A549 (cell line): ENCODE measurements around the gene ZC3H4. TPM values are rescaled to one million over a fixed set of nuclear protein-coding genes. Genes with fewer than 3 reads are reported as not detected.

ENCODE experiments used
- ATAC-seq, 2 experiments: fragments of 200-7000 bp in 1 of 2; fragments of >200 bp in 1 of 2; cut with Nextera tagmentation in 1 of 2; cut with Tn5 transposase in 1 of 2; 3 replicates each; pipeline versions ENCODE4 v1.8.0 to v1.9.1; 2018 to 2020; ENCODE audit warnings: mild to moderate bottlenecking in 1 of 2, moderate library complexity in 1 of 2
- CTCF ChIA-PET: fragments of 300-600 bp; sonication (Branson Sonifier 250); formaldehyde crosslinking; extraction: SDS; loops from one replicate; lab custom pipeline; 2021; ENCODE audit warnings: antibody characterized with exemption, inconsistent platforms; lab: Yijun Ruan, JAX
- POLR2A ChIA-PET: fragments of 350-600 bp; formaldehyde crosslinking; extraction: SDS; loops from one replicate; lab custom pipeline; 2021; ENCODE audit warnings: antibody characterized with exemption, inconsistent platforms; lab: Yijun Ruan, JAX
- DNase-seq, 2 experiments: peaks; one replicate each; pipeline versions ENCODE4 v3.0.0 to v3.0.0-alpha.2; 2011 to 2016; ENCODE audit warnings: low read depth in 1 of 2, low spot score in 1 of 2
- FAIRE-seq: peaks from 2 replicates; lab custom pipeline; 2011; peaks lifted over from hg19 to GRCh38; lab: Jason Lieb, UNC
- H3K27ac ChIP-seq, 2 experiments: fragments of >200 bp; sonication (Bioruptor Twin); formaldehyde crosslinking; 3 replicates each; pipeline ENCODE4 v1.5.1; 2016 to 2017
- H3K4me1 ChIP-seq: fragments of >200 bp; sonication (Bioruptor Twin); formaldehyde crosslinking; 3 replicates; pipeline ENCODE4 v1.6.1; 2016
- H3K4me2 ChIP-seq: fragments of >200 bp; sonication (Bioruptor Twin); formaldehyde crosslinking; 3 replicates; pipeline ENCODE4 v1.6.1; 2016
- H3K4me3 ChIP-seq: fragments of >200 bp; sonication (Bioruptor Twin); formaldehyde crosslinking; 3 replicates; pipeline ENCODE4 v1.5.1; 2016
- H3K9me3 ChIP-seq: fragments of >200 bp; sonication (Bioruptor Twin); formaldehyde crosslinking; 3 replicates; pipeline ENCODE4 v1.6.1; 2016
- ATOH8 ChIP-seq: fragments of 250-450 bp; sonication (Bioruptor Pico); IDR thresholded peaks from 2 replicates; pipeline ENCODE4 v1.5.0; 2020; ENCODE audit warnings: low read depth, mild to moderate bottlenecking, moderate library complexity
- BHLHE40 ChIP-seq: IDR thresholded peaks from 2 replicates; pipeline ENCODE4 v1.6.1; 2012; ENCODE audit warnings: low read depth, low read length, inconsistent platforms
- CBX2 ChIP-seq: fragments of 200-600 bp; sonication (generic); IDR thresholded peaks from 2 replicates; pipeline ENCODE4 v1.6.1; 2016; ENCODE audit warnings: low read depth, mild to moderate bottlenecking, borderline replicate concordance
- CEBPB ChIP-seq, 2 experiments: fragments of >200 bp in 1 of 2; sonication (Bioruptor Twin) in 1 of 2; formaldehyde crosslinking in 1 of 2; IDR thresholded peaks; 2 replicates each; pipeline ENCODE4 v1.6.1; 2012 to 2016
- CHD2 ChIP-seq: fragments of 150-350 bp; IDR thresholded peaks from 2 replicates; pipeline ENCODE4 v1.6.1; 2014; ENCODE audit warnings: low read length; ENCODE audit not compliant: partially characterized antibody
- EHF ChIP-seq: fragments of 250-450 bp; sonication (Bioruptor Pico); IDR thresholded peaks from 2 replicates; pipeline ENCODE4 v1.5.0; 2020; ENCODE audit warnings: mild to moderate bottlenecking
- EHMT2 ChIP-seq: fragments of 200-600 bp; sonication (generic); IDR thresholded peaks from 2 replicates; pipeline ENCODE4 v1.6.1; 2016; ENCODE audit warnings: antibody characterized with exemption, low read depth, mild to moderate bottlenecking, moderate library complexity
- ELK1 ChIP-seq: fragments of 150-350 bp; IDR thresholded peaks from 2 replicates; pipeline ENCODE4 v1.6.1; 2014; ENCODE audit warnings: low read depth, mild to moderate bottlenecking, low read length
- EP300 ChIP-seq, 2 experiments: fragments of >200 bp; sonication (Bioruptor Twin); formaldehyde crosslinking; IDR thresholded peaks; 2 replicates in 1 of 2; 3 replicates in 1 of 2; pipeline ENCODE4 v1.6.1; 2016 to 2017
- FOSL2 ChIP-seq, 2 experiments: fragments of 450-650 bp in 1 of 2; fragments of >200 bp in 1 of 2; sonication (Bioruptor Twin) in 1 of 2; formaldehyde crosslinking; IDR thresholded peaks; 2 replicates each; pipeline versions ENCODE4 v1.5.0 to v1.6.1; 2016 to 2020; ENCODE audit warnings: mild to moderate bottlenecking in 1 of 2, moderate library complexity in 1 of 2
- FOXS1 ChIP-seq: fragments of 250-450 bp; sonication (Bioruptor Pico); IDR thresholded peaks from 2 replicates; pipeline ENCODE4 v1.5.0; 2020; ENCODE audit warnings: mild to moderate bottlenecking, moderate library complexity
- GATA3 ChIP-seq: IDR thresholded peaks from 2 replicates; pipeline ENCODE4 v1.6.1; 2012; ENCODE audit warnings: borderline replicate concordance
- HES2 ChIP-seq: fragments of >200 bp; sonication (Bioruptor Twin); formaldehyde crosslinking; IDR thresholded peaks from 2 replicates; pipeline ENCODE4 v1.6.1; 2016
- HOXA7 ChIP-seq: fragments of 250-450 bp; sonication (Bioruptor Pico); IDR thresholded peaks from 2 replicates; pipeline ENCODE4 v1.5.0; 2020; ENCODE audit warnings: mild to moderate bottlenecking, moderate library complexity
- HOXB13 ChIP-seq: fragments of 250-450 bp; sonication (Bioruptor Pico); IDR thresholded peaks from 2 replicates; pipeline ENCODE4 v1.5.0; 2020; ENCODE audit warnings: low read depth, mild to moderate bottlenecking, moderate library complexity
- JUN ChIP-seq, 2 experiments: fragments of >200 bp; sonication (Bioruptor Twin); formaldehyde crosslinking; IDR thresholded peaks; 2 replicates in 1 of 2; 3 replicates in 1 of 2; pipeline ENCODE4 v1.6.1; 2016 to 2017
- JUNB ChIP-seq: fragments of >200 bp; sonication (Bioruptor Twin); formaldehyde crosslinking; IDR thresholded peaks from 2 replicates; pipeline ENCODE4 v1.6.1; 2016
- MAFK ChIP-seq: fragments of 450-650 bp; IDR thresholded peaks from 2 replicates; pipeline ENCODE4 v1.6.1; 2014; ENCODE audit not compliant: partially characterized antibody
- MYC ChIP-seq: IDR thresholded peaks from 2 replicates; pipeline ENCODE4 v1.6.1; 2012; ENCODE audit warnings: mild to moderate bottlenecking, inconsistent platforms, low read length, improper control_type of control experiment, borderline replicate concordance
- POLR2A ChIP-seq: IDR thresholded peaks from 2 replicates; pipeline ENCODE4 v1.6.1; 2012; ENCODE audit warnings: mild to moderate bottlenecking, low read length
- RAD21 ChIP-seq, 2 experiments: fragments of >200 bp in 1 of 2; sonication (Bioruptor Twin) in 1 of 2; formaldehyde crosslinking in 1 of 2; IDR thresholded peaks in 1 of 2; conservative IDR thresholded peaks in 1 of 2; 2 replicates in 1 of 2; 3 replicates in 1 of 2; pipeline ENCODE4 v1.6.1; 2012 to 2018; ENCODE audit warnings: inconsistent platforms in 1 of 2
- RCOR1 ChIP-seq: fragments of 150-350 bp; IDR thresholded peaks from 2 replicates; pipeline ENCODE4 v1.6.1; 2014; ENCODE audit warnings: antibody characterized with exemption, low read length, low read depth
- RFX5 ChIP-seq: fragments of 450-650 bp; IDR thresholded peaks from 2 replicates; pipeline ENCODE4 v1.7.1; 2014; ENCODE audit warnings: antibody characterized with exemption, mild to moderate bottlenecking, moderate library complexity
- RNF2 ChIP-seq: fragments of 200-600 bp; sonication (generic); IDR thresholded peaks from 2 replicates; pipeline ENCODE4 v1.6.1; 2016; ENCODE audit warnings: low read depth, mild to moderate bottlenecking, antibody characterized with exemption, moderate library complexity, borderline replicate concordance
- ZC3H11A ChIP-seq: fragments of 450-650 bp; IDR thresholded peaks from 2 replicates; pipeline ENCODE4 v1.6.1; 2014; ENCODE audit warnings: antibody characterized with exemption, mild to moderate bottlenecking
- ZFP36 ChIP-seq: fragments of 450-650 bp; IDR thresholded peaks from 2 replicates; pipeline ENCODE4 v1.6.1; 2014; ENCODE audit warnings: borderline replicate concordance; ENCODE audit not compliant: partially characterized antibody
- WGBS: methylation state at CpG from one replicate; pipeline ENCODE4 v1.1.6; 2017; ENCODE audit errors: missing lambda C conversion rate; 5-methylcytosine and 5-hydroxymethylcytosine counted together
- polyA plus RNA-seq, 4 experiments: library from polyadenylated mRNA; depleted of rRNA in 3 of 4; stranded (reverse); fragments of >200 nt; fragmentation: RNase III in 1 of 4; extraction: RNeasy Plus Mini Kit Qiagen cat#74134 plus additional on column Dnase treatment in 1 of 4; gene quantifications; 2 replicates in 3 of 4; 3 replicates in 1 of 4; pipeline ENCODE4 v1.2.3, GENCODE V29; 2011 to 2017
- TF ChIP-seq, protein P1 (sequence below): fragments of 450-650 bp; IDR thresholded peaks from 2 replicates; pipeline ENCODE4 v1.6.1; 2014; ENCODE audit warnings: antibody characterized with exemption
- TF ChIP-seq, protein P2 (sequence below): fragments of >200 bp; sonication (Bioruptor Twin); formaldehyde crosslinking; IDR thresholded peaks from 3 replicates; pipeline ENCODE4 v1.5.1; 2016
- TF ChIP-seq, protein P3 (sequence below): fragments of >200 bp; sonication (Bioruptor Twin); formaldehyde crosslinking; IDR thresholded peaks from 3 replicates; pipeline ENCODE4 v1.6.1; 2016
- TF ChIP-seq, protein P4 (sequence below): IDR thresholded peaks from 2 replicates; pipeline ENCODE4 v1.6.1; 2012

Gene ZC3H4
- polyA plus RNA-seq, 2 of the 4 experiments (the other 2 are of a cell fraction) = 7.7 to 33.4 TPM

DNA sequence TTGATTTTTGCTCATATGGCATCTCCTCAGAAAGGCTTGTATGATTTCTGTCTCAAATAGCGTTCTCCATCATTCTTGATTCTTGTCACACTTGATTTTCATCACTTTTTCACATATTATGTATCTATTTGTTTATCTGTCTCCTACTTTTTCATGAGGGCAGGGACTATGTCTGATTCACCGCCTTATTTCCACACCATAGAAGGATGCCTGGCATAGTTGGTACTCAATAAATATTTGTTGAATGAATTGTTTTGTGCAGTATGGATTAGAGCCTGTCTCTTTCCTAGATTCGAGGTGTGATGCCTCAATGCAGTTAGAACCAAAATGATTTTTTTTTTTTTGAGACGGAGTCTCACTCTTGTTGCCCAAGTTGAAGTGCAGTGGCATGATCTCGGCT lies 29.2 kb upstream of the ZC3H4 start:
- peak; percentile 77 to 79; a peak in 5 of 6 replicates for ATAC-seq
- Histone ChIP-seq H3K9me3 (no peaks in the 10 kb centered on the region), H3K4me3 (no peak overlapping the region), H3K4me1 (peaks cover 34% of the 10 kb centered on the region), H3K27ac (peak overlapping the region in 1 of 2 experiments; percentile 40; a peak in 2 of 6 replicates), H3K4me2 (peak overlapping the region; percentile 44)
- TF ChIP-seq EHMT2 = no peak
- TF ChIP-seq CHD2 = no peak
- TF ChIP-seq GATA3 = peak; percentile 50; the same call in 1 of the 2 replicates
- TF ChIP-seq, protein P1, sequence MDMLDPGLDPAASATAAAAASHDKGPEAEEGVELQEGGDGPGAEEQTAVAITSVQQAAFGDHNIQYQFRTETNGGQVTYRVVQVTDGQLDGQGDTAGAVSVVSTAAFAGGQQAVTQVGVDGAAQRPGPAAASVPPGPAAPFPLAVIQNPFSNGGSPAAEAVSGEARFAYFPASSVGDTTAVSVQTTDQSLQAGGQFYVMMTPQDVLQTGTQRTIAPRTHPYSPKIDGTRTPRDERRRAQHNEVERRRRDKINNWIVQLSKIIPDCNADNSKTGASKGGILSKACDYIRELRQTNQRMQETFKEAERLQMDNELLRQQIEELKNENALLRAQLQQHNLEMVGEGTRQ = no peak
- TF ChIP-seq RNF2 = no peak
- TF ChIP-seq, protein P2, sequence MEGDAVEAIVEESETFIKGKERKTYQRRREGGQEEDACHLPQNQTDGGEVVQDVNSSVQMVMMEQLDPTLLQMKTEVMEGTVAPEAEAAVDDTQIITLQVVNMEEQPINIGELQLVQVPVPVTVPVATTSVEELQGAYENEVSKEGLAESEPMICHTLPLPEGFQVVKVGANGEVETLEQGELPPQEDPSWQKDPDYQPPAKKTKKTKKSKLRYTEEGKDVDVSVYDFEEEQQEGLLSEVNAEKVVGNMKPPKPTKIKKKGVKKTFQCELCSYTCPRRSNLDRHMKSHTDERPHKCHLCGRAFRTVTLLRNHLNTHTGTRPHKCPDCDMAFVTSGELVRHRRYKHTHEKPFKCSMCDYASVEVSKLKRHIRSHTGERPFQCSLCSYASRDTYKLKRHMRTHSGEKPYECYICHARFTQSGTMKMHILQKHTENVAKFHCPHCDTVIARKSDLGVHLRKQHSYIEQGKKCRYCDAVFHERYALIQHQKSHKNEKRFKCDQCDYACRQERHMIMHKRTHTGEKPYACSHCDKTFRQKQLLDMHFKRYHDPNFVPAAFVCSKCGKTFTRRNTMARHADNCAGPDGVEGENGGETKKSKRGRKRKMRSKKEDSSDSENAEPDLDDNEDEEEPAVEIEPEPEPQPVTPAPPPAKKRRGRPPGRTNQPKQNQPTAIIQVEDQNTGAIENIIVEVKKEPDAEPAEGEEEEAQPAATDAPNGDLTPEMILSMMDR = no peak
- no peak for TF ChIP-seq RCOR1
- TF ChIP-seq, protein P3, sequence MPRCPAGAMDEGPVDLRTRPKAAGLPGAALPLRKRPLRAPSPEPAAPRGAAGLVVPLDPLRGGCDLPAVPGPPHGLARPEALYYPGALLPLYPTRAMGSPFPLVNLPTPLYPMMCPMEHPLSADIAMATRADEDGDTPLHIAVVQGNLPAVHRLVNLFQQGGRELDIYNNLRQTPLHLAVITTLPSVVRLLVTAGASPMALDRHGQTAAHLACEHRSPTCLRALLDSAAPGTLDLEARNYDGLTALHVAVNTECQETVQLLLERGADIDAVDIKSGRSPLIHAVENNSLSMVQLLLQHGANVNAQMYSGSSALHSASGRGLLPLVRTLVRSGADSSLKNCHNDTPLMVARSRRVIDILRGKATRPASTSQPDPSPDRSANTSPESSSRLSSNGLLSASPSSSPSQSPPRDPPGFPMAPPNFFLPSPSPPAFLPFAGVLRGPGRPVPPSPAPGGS = no peak
- no peak for TF ChIP-seq BHLHE40
- peak in 1 of 2 experiments; percentile 76; a peak in 2 of 4 replicates for TF ChIP-seq CEBPB (IDR thresholded peaks at IDR 0.05)
- TF ChIP-seq, protein P4, sequence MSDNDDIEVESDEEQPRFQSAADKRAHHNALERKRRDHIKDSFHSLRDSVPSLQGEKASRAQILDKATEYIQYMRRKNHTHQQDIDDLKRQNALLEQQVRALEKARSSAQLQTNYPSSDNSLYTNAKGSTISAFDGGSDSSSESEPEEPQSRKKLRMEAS = 0 out of 2 replicates have a peak, but pooled peaks have one; percentile 28
- TF ChIP-seq CBX2 = no peak
- TF ChIP-seq FOSL2 (IDR thresholded peaks at IDR 0.05) = no peak
- peak; percentile 77 for TF ChIP-seq FOSL2 (CRISPR knock-in tag; IDR thresholded peaks at IDR 0.05)
- TF ChIP-seq HES2 = no peak
- TF ChIP-seq FOXS1 (CRISPR knock-in tag) = no peak
- TF ChIP-seq HOXA7 = no peak
- FAIRE-seq = no peak
- DNase-seq = no peak
- CTCF ChIA-PET = interaction anchor here (1.0 to 26.9 kb wide), 7 partner anchors 10 to 130 kb away, joined by 3 to 364 read pairs (median 32); partner anchors contain the start of gene SAE1
- WGBS = 38% methylated on average over 5 of the region's 5 CpGs
- POLR2A ChIA-PET = interaction anchor here (0.7 to 1.2 kb wide), 2 partner anchors 101 to 526 kb away, joined by 3 read pairs; no protein-coding TSS in a partner anchor

DNA sequence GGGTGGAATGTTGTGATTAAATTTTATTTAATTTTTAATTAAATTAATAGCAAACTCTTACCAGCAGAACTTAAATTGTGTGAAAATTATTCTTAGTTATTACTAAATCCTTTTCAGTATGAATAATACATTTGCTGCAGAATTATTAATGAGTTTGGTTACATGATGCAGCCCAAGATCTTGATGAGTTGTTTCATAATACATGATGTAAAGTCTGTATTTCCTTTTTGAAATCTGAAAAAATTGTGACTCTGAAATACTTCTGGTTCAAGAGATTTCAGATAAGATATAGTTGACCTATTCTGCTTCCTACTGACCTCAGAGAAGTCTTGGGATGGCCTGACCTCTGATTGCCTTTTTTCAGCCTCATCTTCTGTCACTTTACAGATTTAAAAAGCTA lies 28.1 kb upstream of the ZC3H4 start:
- CTCF ChIA-PET = interaction anchor here (0.6 to 26.9 kb wide), 5 partner anchors 8 to 104 kb away, joined by 3 to 364 read pairs (median 5); no protein-coding TSS in a partner anchor
- peak overlapping the region in 1 of 2 experiments; percentile 71; a peak in 3 of 6 replicates for H3K27ac ChIP-seq
- peak overlapping the region; percentile 44 for H3K4me2 ChIP-seq
- H3K9me3 ChIP-seq = no peaks in the 10 kb centered on the region
- no peak for ATAC-seq
- POLR2A ChIA-PET = no interaction called here
- FAIRE-seq = no peak
- no peak overlapping the region for H3K4me3 ChIP-seq
- DNase-seq = no peak
- peaks cover 37% of the 10 kb centered on the region for H3K4me1 ChIP-seq
- TF ChIP-seq JUNB (no peak), POLR2A (no peak), EP300 (IDR thresholded peaks at IDR 0.05) (no peak), RAD21 (conservative IDR thresholded peaks at IDR 0.05 in 1 of 2, IDR thresholded peaks at IDR 0.05 in 1 of 2) (no peak), MYC (no peak), RFX5 (no peak), EHF (CRISPR knock-in tag) (no peak), ZC3H11A (no peak), MAFK (no peak), EHMT2 (no peak), ATOH8 (CRISPR knock-in tag) (no peak), ELK1 (no peak), ZFP36 (no peak), HOXB13 (CRISPR knock-in tag) (no peak), JUN (IDR thresholded peaks at IDR 0.05) (no peak)
- TF ChIP-seq, protein P2 = no peak
